Urinary bladder (tissue), 4 donors: ENCODE data around the gene INSIG2. TPM values are rescaled to one million over a fixed set of nuclear protein-coding genes. Genes with fewer than 3 reads are reported as not detected.

Source experiments
- DNase-seq: peaks from one replicate; pipeline ENCODE4 v3.0.0-alpha.2; 2015; ENCODE audit errors: extremely low spot score
- H3K27ac ChIP-seq: one replicate; pipeline ENCODE4 v1.5.1; 2013; ENCODE audit warnings: low read depth, mild to moderate bottlenecking, moderate library complexity
- H3K36me3 ChIP-seq: one replicate; pipeline ENCODE4 v1.6.1; 2013; ENCODE audit warnings: mild to moderate bottlenecking, moderate library complexity; ENCODE audit not compliant: insufficient read depth
- H3K4me1 ChIP-seq: one replicate; pipeline ENCODE4 v1.6.1; 2013; ENCODE audit warnings: mild to moderate bottlenecking, moderate library complexity; ENCODE audit not compliant: insufficient read depth
- H3K4me3 ChIP-seq: one replicate; pipeline ENCODE4 v1.5.1; 2013; ENCODE audit warnings: low read depth, low read length
- WGBS: extraction: QIAGEN DNeasy Blood & Tissue Kit; methylation state at CpG from one replicate; pipeline ENCODE4 v1.1.7; 2013; 5-methylcytosine and 5-hydroxymethylcytosine counted together
- polyA plus RNA-seq: library from polyadenylated mRNA; stranded (reverse); fragments of 200-250 nt; gene quantifications from one replicate; pipeline ENCODE4 v1.2.3, GENCODE V29; 2013
- total RNA-seq: library from RNA; depleted of rRNA; stranded (reverse); fragments of >200 nt; gene quantifications from one replicate; pipeline ENCODE4 v1.2.3, GENCODE V29; 2014
- donor health status: healthy with polysubstance abuse.
- donor health status: healthy.

Gene INSIG2
- total and polyA plus RNA-seq, 2 donors: 13.7 to 32.3 TPM

DNA sequence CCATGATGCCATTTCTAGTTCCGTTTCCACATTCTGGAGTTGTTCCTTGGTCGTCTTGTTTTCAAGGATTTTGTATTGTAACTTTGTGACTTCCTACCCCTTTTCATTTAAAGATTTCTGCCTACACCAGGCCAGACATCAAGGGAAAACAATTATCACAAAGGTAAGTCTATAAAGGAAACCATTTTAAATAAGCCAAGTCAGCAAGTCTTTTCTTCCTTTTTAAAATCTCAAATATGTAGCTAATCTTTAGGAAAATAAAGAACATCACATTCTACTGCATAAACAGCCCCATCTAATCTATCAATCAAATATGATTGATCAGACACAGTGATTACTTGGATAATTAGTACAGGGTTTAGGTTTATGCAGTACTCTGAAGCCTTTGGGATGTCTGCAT lies 35.8 kb upstream of the INSIG2 start:
- Histone ChIP-seq H3K27ac (no peak overlapping the region), H3K36me3 (no peaks in the 10 kb centered on the region), H3K4me3 (no peak overlapping the region), H3K4me1 (no peaks in the 10 kb centered on the region)
- WGBS: 87% methylated on average over 2 of the region's 2 CpGs
- DNase-seq: no peak

DNA sequence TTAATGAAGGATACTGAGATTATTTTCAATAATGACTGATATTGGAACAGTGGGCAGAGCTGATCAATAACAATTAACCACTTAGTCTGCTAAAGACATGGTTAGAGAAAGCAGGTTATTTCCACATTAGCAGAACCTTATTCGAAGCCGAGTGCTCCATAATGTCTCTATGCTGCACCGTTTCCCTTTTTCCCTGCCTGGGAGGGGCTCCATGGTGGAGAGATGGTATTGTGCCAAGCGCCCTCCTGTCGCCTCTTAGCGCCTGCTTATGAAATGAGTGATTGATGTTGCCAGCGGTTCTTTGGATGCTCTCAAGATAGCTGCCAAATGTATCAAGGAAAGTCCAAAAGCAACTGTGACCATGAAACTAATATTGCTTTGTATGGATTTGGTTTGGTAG lies 34.6 kb upstream of the INSIG2 start:
- no peaks in the 10 kb centered on the region for H3K4me1 ChIP-seq
- no peak overlapping the region for H3K27ac ChIP-seq
- 87% methylated on average over 7 of the region's 7 CpGs for WGBS
- no peak for DNase-seq
- no peaks in the 10 kb centered on the region for H3K36me3 ChIP-seq
- H3K4me3 ChIP-seq: no peak overlapping the region

DNA sequence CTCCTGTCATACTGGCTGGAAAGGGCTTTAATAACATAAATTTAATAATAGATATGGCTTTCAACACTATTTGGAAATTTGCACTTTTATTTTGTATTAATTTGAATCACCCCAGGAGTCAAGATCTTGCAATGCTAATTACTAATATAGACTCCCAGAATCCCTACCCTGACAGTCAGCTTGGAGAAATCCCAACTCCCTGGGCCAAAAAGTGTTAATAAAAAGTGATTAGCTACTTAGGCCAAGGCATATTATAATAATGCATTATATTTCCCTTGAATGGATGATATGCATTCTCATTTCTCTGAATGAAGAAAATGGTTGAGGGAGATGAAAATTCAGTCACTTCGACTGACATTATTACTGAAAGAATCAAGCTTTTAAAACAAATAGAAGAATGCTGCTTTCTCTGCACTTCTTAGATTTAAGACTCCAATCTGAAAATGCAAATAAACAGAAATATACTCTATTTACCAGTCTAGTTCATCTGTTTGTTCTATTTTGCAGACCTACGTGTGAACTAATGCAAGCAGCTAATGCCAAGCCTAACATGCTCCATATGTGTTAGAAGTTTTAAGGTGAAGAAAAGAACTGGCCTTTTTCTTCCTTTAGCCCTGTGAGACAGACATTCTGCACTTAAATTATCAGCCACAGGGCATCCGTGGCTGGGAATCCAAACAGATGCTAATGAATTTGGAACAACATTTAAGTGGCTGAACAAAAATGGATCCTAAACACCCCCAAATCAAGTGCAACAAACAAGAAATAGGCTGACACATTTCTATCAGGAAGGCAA lies 33.9 kb upstream of the INSIG2 start:
- WGBS: 55% methylated on average over 3 of the region's 3 CpGs
- Histone ChIP-seq H3K27ac (no peak overlapping the region), H3K4me1 (no peaks in the 10 kb centered on the region), H3K4me3 (no peak overlapping the region), H3K36me3 (no peaks in the 10 kb centered on the region)
- DNase-seq: no peak

DNA sequence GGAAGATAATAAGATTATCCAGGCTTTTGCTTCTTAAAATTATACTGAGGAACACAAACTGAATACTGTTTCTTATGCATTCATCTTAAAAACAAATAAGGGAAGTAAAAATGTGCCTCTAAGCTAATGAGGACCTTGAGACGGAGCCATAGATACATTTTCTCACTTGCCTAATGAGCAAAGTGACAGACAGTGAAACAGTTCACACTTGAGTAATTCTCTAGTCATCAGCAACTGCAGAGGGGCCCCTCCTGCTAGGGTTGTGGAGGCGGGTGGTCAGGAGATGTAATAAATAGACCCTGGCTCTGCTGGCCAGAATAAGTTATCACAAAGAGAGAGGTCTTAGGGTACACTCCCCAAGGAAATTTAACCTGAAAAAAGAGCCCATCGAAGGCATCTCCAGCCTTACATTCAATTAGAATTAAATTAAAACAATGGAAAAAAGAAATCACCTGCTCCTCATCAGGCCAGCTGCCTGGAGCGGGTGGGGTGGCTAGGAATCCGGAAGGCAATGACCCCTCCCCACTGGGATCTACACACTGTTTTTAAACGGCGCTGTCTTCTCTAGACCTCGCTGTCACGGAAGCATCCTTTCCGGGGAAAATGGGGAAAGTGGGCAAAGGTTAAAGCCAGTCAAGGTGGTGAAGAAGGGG lies 32.6 kb upstream of the INSIG2 start:
- Histone ChIP-seq H3K4me3 (no peak overlapping the region), H3K36me3 (no peaks in the 10 kb centered on the region), H3K27ac (no peak overlapping the region), H3K4me1 (no peaks in the 10 kb centered on the region)
- 70% methylated on average over 10 of the region's 10 CpGs for WGBS
- DNase-seq: no peak

DNA sequence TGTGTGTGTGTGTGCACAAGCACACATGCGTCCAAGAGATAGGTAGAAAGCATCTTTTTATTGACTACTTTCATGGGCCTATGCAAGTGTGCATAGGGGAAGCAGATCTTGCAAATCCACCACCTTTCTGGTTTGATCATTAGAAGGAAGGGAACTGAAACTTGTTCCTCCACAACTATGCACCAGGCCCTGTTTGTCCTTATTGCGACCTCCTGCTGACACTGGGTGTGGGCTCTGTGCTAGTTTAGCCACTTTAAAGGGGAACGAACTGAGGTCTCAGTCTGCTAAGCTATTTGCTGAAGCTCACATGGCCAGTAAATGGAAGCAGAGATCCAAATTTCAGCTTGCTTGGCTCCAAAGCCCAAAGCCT lies 32.1 kb upstream of the INSIG2 start:
- 45% methylated on average over 3 of the region's 3 CpGs for WGBS
- no peak for DNase-seq

DNA sequence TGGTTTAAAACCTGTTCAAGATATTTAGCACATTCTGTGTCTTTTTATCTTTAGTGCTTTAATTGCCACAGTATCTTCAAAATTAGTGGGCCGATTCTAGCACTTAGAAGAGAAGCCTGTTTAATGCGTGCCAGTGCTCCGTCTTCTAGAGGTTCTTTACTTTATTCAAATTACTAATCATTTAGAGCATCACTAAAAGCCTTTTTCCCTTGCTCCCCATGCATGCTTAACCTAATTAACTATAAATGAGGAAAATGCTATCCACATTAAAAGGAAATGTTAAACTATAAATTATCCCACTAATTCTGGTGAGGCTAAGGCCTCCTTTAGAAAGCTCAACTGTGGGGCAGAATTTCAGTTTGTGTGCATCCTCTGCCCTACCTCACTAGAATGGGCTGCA lies 31.5 kb upstream of the INSIG2 start:
- no peak overlapping the region for H3K4me3 ChIP-seq
- no peak for DNase-seq
- WGBS: 90% methylated on average over 3 of the region's 3 CpGs
- H3K4me1 ChIP-seq: no peaks in the 10 kb centered on the region
- no peak overlapping the region for H3K27ac ChIP-seq
- H3K36me3 ChIP-seq: no peaks in the 10 kb centered on the region

More for the DNA sequence above, 32.1 kb upstream of the INSIG2 start:
- Histone ChIP-seq H3K36me3 (no peaks in the 10 kb centered on the region), H3K4me3 (no peak overlapping the region), H3K27ac (no peak overlapping the region), H3K4me1 (no peaks in the 10 kb centered on the region)

DNA sequence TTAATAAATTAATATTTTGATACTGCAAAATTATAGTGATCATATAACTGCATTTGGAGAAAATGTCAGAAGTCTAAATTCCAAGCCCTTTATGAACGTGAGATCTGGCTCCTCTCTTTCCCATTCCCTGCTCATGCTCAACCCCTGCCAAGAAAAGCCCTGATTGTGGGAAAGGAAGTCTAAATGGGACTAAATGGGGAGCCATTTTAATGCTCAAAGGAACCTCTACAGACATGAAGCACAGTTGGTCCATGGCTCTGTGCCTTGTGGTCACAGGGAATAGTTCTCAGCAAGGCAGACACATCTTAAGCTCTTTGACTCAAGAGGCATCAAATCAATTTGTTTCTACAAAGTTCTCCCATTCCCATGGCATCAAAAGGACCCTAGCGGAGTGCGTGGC lies 29.3 kb upstream of the INSIG2 start:
- no peak overlapping the region for H3K27ac ChIP-seq
- WGBS: 83% methylated on average over 3 of the region's 3 CpGs
- DNase-seq: no peak
- H3K36me3 ChIP-seq: no peaks in the 10 kb centered on the region
- H3K4me1 ChIP-seq: no peaks in the 10 kb centered on the region
- no peak overlapping the region for H3K4me3 ChIP-seq

DNA sequence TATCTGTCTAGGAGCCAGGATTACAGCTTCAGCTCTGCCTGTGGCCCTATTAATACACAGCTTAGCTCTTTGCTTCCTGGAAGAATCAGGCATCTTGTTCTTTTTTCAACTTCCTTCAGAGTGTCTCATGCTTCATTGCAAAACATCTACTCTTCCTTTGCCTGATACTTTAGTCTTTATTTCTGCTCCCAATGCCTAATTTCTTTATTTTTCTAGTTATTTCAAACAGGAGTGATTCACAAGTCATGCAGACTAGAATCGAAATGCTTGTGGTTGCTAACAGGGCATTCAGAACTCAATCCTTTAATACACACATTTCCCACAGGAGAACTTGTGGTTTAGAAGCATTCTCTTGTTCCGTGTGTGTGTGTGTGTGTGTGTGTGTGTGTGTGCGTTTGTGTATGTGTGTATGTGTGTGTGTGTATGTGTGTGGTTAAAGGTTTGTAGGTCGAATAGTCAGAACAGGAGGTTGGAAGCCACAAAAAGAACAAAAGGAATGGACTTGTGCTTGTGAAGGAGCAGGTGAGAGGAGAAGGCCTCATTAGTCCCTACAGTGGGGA lies 28.3 kb upstream of the INSIG2 start:
- Histone ChIP-seq H3K27ac (no peak overlapping the region), H3K4me1 (no peaks in the 10 kb centered on the region), H3K4me3 (no peak overlapping the region), H3K36me3 (no peaks in the 10 kb centered on the region)
- 66% methylated on average over 4 of the region's 4 CpGs for WGBS
- DNase-seq: no peak

DNA sequence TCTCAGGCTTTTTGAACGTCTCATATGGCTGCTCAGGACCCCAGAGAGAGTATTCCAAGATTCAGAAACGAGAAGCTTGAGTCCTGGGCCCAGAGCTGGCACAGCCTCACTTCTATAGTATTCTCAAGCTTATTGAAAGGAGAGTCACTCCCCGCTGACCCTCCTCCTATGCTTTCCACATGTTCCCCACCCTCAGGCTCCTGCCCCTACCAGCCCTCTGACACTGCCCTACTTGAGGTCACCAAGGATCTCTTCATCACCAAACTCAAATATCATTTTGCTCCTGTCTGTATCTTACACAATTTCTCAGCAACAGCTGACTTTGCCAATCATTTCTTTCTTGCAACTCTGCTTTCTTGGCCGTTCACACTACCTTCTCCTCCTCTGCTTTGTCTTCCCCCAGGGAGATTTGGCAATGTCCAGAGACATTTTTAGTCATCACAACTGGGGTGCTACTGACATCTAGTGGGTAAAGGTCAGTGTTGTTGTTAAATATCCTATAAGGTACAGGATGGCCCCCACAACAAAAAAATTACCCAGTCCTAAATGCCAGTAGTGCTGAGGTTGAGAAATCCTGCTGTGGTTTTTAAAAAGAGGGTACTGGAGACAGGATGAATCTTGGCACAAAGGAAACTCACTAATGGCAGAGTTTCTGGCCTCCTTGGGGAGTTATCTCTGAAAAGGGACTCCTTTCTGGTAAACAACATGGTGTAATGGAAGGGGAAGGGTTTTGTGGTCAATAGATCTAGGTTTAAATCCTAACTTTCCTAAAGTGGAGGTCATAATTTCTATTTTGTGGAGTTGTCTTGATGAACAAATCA lies 26.9 kb upstream of the INSIG2 start:
- WGBS: 70% methylated on average over 4 of the region's 4 CpGs
- no peak overlapping the region for H3K4me3 ChIP-seq
- no peak overlapping the region for H3K27ac ChIP-seq
- H3K4me1 ChIP-seq: no peaks in the 10 kb centered on the region
- H3K36me3 ChIP-seq: no peaks in the 10 kb centered on the region
- DNase-seq: no peak

DNA sequence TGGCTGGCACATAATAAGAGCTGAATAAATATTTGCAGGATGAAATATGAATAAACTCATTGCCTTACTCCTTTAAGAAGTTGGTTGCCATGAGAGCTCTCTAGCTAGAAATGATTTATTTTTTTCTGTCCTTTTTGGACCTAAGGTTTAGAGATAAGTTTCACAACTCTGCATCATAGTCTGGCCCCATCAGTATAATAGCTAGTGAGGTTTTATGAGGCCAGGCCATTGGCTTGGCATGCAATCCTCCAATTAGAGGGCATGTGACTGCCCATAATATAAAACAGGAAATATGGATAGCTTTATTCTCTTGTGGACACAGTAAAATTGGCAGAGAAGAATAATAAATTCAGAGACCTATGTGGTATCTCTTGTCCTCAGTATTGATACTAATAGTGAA lies 26.2 kb upstream of the INSIG2 start:
- Histone ChIP-seq H3K4me3 (no peak overlapping the region), H3K4me1 (no peaks in the 10 kb centered on the region), H3K36me3 (no peaks in the 10 kb centered on the region), H3K27ac (no peak overlapping the region)
- no peak for DNase-seq

DNA sequence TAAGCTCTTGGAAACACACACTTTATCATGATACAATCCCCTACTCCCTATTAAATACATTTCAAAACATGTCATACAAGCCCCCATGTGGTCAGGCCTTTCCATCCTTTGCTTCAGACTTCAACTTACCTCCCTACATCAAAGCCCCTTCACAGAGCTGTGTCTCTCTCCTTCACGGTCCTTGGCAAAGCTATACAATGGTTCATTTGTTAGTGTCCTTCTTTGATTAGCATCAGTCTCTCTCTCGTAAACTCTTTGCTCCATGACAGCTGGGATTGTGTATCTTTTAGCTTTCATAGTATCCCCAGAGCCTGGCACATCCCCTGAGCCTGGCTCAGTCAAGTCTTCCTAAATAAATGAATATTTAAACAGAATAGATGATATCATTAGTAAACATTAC lies 25.6 kb upstream of the INSIG2 start:
- H3K4me3 ChIP-seq: no peak overlapping the region
- 32% methylated on average over 2 of the region's 2 CpGs for WGBS
- no peaks in the 10 kb centered on the region for H3K36me3 ChIP-seq
- H3K27ac ChIP-seq: no peak overlapping the region
- H3K4me1 ChIP-seq: no peaks in the 10 kb centered on the region
- DNase-seq: no peak

DNA sequence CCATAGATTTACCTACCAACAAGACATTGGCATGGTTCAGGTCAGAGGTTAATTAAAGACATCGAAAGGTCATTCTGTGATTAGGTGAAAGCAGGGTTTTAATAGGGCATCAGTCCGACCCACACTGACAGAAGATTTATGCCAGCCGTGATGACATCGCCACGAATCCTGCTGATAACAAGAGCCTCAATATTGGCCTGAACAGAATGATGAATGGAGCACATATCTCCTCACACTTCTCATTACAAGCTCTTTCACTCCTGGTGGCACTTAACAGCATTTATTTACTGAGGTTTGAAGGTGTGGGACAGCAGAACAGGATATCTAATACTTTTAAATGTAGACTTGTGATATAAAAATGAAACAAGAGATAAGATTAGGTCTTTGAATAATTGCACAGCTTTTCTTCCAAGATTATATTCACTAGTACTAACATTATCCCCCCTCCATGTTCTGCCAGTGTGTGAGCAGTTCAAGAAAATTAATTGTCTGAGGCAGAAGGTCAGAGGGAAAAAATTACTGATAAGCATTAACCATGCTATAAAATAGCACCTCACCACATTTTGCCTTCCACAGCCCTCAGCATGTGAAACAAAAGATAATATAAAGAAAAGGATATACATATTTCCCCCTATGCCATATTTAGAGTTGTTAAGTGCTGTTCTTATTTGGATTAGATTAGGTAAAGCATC lies 23.1 kb upstream of the INSIG2 start:
- DNase-seq: no peak
- Histone ChIP-seq H3K36me3 (no peaks in the 10 kb centered on the region), H3K4me3 (no peak overlapping the region), H3K27ac (no peak overlapping the region), H3K4me1 (no peaks in the 10 kb centered on the region)
- 24% methylated on average over 5 of the region's 5 CpGs for whole genome bisulfite sequencing

DNA sequence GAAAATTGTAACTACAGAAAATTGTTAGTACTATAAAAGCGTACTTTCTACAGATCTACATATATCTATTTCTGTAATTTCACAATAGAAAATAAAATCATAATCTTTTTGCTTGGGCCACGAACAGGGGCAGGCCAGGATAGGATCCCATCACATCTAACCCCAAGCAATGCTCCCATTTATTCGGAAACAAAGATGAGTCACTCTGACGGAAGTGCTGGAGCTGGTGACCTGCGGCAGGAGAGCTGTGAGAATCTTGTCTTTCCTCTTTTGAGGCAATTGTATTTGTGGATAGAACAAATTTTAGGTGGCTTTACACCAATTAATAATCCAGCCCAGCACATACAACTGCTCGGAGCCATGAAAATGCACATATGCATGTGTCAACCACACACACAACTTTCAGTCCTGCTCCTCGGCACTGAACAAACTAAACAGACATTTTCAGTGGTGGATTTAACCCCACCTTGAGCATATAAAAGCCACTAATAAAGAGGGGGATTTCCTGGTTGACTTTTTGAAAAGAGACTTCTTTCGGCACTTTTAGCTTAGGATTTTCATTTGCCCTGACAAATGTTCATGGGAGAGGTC lies 22.3 kb upstream of the INSIG2 start:
- no peaks in the 10 kb centered on the region for H3K36me3 ChIP-seq
- no peak overlapping the region for H3K4me3 ChIP-seq
- no peak for DNase-seq
- 70% methylated on average over 8 of the region's 8 CpGs for WGBS
- H3K27ac ChIP-seq: no peak overlapping the region
- H3K4me1 ChIP-seq: no peaks in the 10 kb centered on the region
